Astrocyte of the spinal cord (primary cell): Measurements from ENCODE around the gene CBFA2T3.

ENCODE experiments used
- DNase-seq: peaks from one replicate; pipeline ENCODE4 v3.0.0; 2011; ENCODE audit warnings: low read depth, low spot score
- H3K4me3 ChIP-seq: 2 replicates; pipeline ENCODE4 v1.5.1; 2011; ENCODE audit warnings: low read depth, mild to moderate bottlenecking, low read length, moderate library complexity
- CTCF ChIP-seq: IDR thresholded peaks from 2 replicates; pipeline ENCODE4 v1.5.1; 2012; ENCODE audit warnings: low read depth, mild to moderate bottlenecking, low read length, inconsistent platforms
- in situ Hi-C: cut with HindIII; loops from 2 replicates; pipeline ENCODE4 v1.10.0; 2017; ENCODE audit warnings: low sequenced_read_pairs

The CBFA2T3 gene

GRCh38 chr16:89022051-89022836 is 45.2 kb upstream of the CBFA2T3 start:
- in situ Hi-C loops: no loop called here
- TF ChIP-seq CTCF: no peak
- no peak overlapping the region for H3K4me3 ChIP-seq
- no peak for DNase-seq

- no peak overlapping the region for H3K4me3 ChIP-seq
- in situ Hi-C loops: no loop called here
- TF ChIP-seq CTCF: no peak
- no peak for DNase-seq
Measured at GRCh38 chr16:89020925-89021595, 44.1 kb upstream of the CBFA2T3 start.

GRCh38 chr16:89020068-89020924 is 43.3 kb upstream of the CBFA2T3 start:
- in situ Hi-C loops: no loop called here
- DNase-seq: no peak

GRCh38 chr16:89019511-89019910 is 42.5 kb upstream of the CBFA2T3 start:
- no peak overlapping the region for H3K4me3 ChIP-seq
- in situ Hi-C loops: no loop called here
- TF ChIP-seq CTCF: no peak
- no peak for DNase-seq

More at GRCh38 chr16:89020068-89020924, 43.3 kb upstream of the CBFA2T3 start:
- no peak overlapping the region for H3K4me3 ChIP-seq
- no peak for TF ChIP-seq CTCF

GRCh38 chr16:89018282-89019158 is 41.5 kb upstream of the CBFA2T3 start:
- no peak for DNase-seq
- in situ Hi-C loops: no loop called here
- H3K4me3 ChIP-seq: no peak overlapping the region
- no peak for TF ChIP-seq CTCF
